H9 (cell line): ENCODE measurements around the gene PLPP2. TPM values are rescaled to one million over a fixed set of nuclear protein-coding genes. Genes with fewer than 3 reads are reported as not detected.
A peak's percentile ranks its signal among the peaks of the same experiment; 100 is the strongest.

ENCODE experiments used
- DNase-seq: peaks from one replicate; pipeline ENCODE4 v3.0.0-alpha.2; 2017
- H2AFZ ChIP-seq: one replicate; pipeline ENCODE4 v1.6.1; 2013; ENCODE audit warnings: mild to moderate bottlenecking, low read length, control low read depth, moderate library complexity
- H2AK5ac ChIP-seq: 2 replicates; pipeline ENCODE4 v1.6.1; 2013; ENCODE audit warnings: low read length, control low read depth, mixed read lengths; ENCODE audit not compliant: insufficient read length
- H2BK120ac ChIP-seq: one replicate; pipeline ENCODE4 v1.6.1; 2013; ENCODE audit warnings: low read depth, mild to moderate bottlenecking, low read length, control low read depth, inconsistent platforms; ENCODE audit not compliant: poor library complexity, severe bottlenecking
- H2BK12ac ChIP-seq: 2 replicates; pipeline ENCODE4 v1.6.1; 2013; ENCODE audit warnings: low read length, control low read depth, mixed read lengths, low read depth; ENCODE audit not compliant: insufficient read length
- H2BK15ac ChIP-seq: 2 replicates; pipeline ENCODE4 v1.6.1; 2013; ENCODE audit warnings: low read depth, low read length, control low read depth
- H2BK20ac ChIP-seq: one replicate; pipeline ENCODE4 v1.6.1; 2013; ENCODE audit warnings: low read depth, mild to moderate bottlenecking, low read length, control low read depth, inconsistent platforms; ENCODE audit not compliant: poor library complexity, severe bottlenecking
- H2BK5ac ChIP-seq: 2 replicates; pipeline ENCODE4 v1.6.1; 2013; ENCODE audit warnings: low read length, control low read depth, mixed read lengths; ENCODE audit not compliant: insufficient read length
- H3K14ac ChIP-seq: 2 replicates; pipeline ENCODE4 v1.6.1; 2013; ENCODE audit warnings: low read length, control low read depth; ENCODE audit not compliant: insufficient read depth
- H3K18ac ChIP-seq: 2 replicates; pipeline ENCODE4 v1.6.1; 2013; ENCODE audit warnings: low read depth, mild to moderate bottlenecking, mixed read lengths, low read length, control low read depth; ENCODE audit not compliant: insufficient read length
- H3K23ac ChIP-seq: 2 replicates; pipeline ENCODE4 v1.6.1; 2013; ENCODE audit warnings: low read length, control low read depth, mixed read lengths, low read depth; ENCODE audit not compliant: insufficient read length
- H3K23me2 ChIP-seq: 2 replicates; pipeline ENCODE4 v1.6.1; 2013; ENCODE audit warnings: low read depth, mild to moderate bottlenecking, mixed read lengths, low read length, control low read depth; ENCODE audit not compliant: insufficient read length, poor library complexity, severe bottlenecking
- H3K27ac ChIP-seq: 2 replicates; pipeline ENCODE4 v1.5.1; 2013; ENCODE audit warnings: low read length, control low read depth, mixed read lengths, low read depth; ENCODE audit not compliant: insufficient read length
- H3K27me3 ChIP-seq: 2 replicates; pipeline ENCODE4 v1.6.1; 2013; ENCODE audit warnings: low read length, control low read depth, inconsistent platforms; ENCODE audit not compliant: insufficient read depth
- H3K4ac ChIP-seq: 2 replicates; pipeline ENCODE4 v1.6.1; 2013; ENCODE audit warnings: low read depth, mild to moderate bottlenecking, control low read depth, inconsistent platforms, low read length, moderate library complexity
- H3K4me1 ChIP-seq: 2 replicates; pipeline ENCODE4 v1.6.1; 2013; ENCODE audit warnings: low read length, control low read depth, inconsistent platforms; ENCODE audit not compliant: insufficient read depth
- H3K4me2 ChIP-seq: 2 replicates; pipeline ENCODE4 v1.6.1; 2013; ENCODE audit warnings: low read length, control low read depth, mixed read lengths; ENCODE audit not compliant: insufficient read length, insufficient read depth
- H3K56ac ChIP-seq: 2 replicates; pipeline ENCODE4 v1.6.1; 2013; ENCODE audit warnings: low read depth, mild to moderate bottlenecking, mixed read lengths, low read length, control low read depth; ENCODE audit not compliant: insufficient read length
- H3K79me1 ChIP-seq: 2 replicates; pipeline ENCODE4 v1.6.1; 2013; ENCODE audit warnings: low read depth, mild to moderate bottlenecking, moderate library complexity, low read length, control low read depth, inconsistent platforms; ENCODE audit not compliant: insufficient read depth, poor library complexity, severe bottlenecking
- H3K79me2 ChIP-seq: 2 replicates; pipeline ENCODE4 v1.6.1; 2013; ENCODE audit warnings: low read length, control low read depth, inconsistent platforms; ENCODE audit not compliant: insufficient read depth
- H3K9ac ChIP-seq: 2 replicates; pipeline ENCODE4 v1.6.1; 2013; ENCODE audit warnings: low read length, control low read depth, mixed read lengths; ENCODE audit not compliant: insufficient read length; ENCODE audit errors: extremely low read depth
- H3K9me3 ChIP-seq: one replicate; pipeline ENCODE4 v1.6.1; 2013; ENCODE audit warnings: low read depth, low read length, inconsistent platforms; ENCODE audit not compliant: control insufficient read depth
- H3T11ph ChIP-seq: one replicate; pipeline ENCODE4 v1.6.1; 2013; ENCODE audit warnings: mild to moderate bottlenecking, low read length, control low read depth, inconsistent platforms
- H4K20me1 ChIP-seq: one replicate; pipeline ENCODE4 v1.6.1; 2013; ENCODE audit not compliant: control insufficient read depth, insufficient read length, insufficient read depth
- H4K5ac ChIP-seq: 2 replicates; pipeline ENCODE4 v1.6.1; 2013; ENCODE audit warnings: low read depth, mild to moderate bottlenecking, mixed read lengths, low read length, control low read depth; ENCODE audit not compliant: insufficient read length
- H4K8ac ChIP-seq: replicated peaks from 2 replicates; pipeline ENCODE4 v1.6.1; 2013; ENCODE audit warnings: low read length, control low read depth, mixed read lengths, low read depth; ENCODE audit not compliant: insufficient read length
- H4K91ac ChIP-seq: 2 replicates; pipeline ENCODE4 v1.6.1; 2013; ENCODE audit warnings: low read depth, mild to moderate bottlenecking, moderate library complexity, mixed read lengths, low read length, control low read depth; ENCODE audit not compliant: insufficient read length
- H3K27ac Mint-ChIP-seq, 3 experiments: 2 replicates in 2 of 3; 3 replicates in 1 of 3; pipeline ENCODE4 v1.8.0; 2020 to 2021; ENCODE audit warnings: mixed read lengths in 3 of 3, mild to moderate bottlenecking in 1 of 3, moderate library complexity in 1 of 3
- H3K27me3 Mint-ChIP-seq: 2 replicates; pipeline ENCODE4 v1.8.0; 2021; ENCODE audit warnings: low read depth, mild to moderate bottlenecking, moderate library complexity, mixed read lengths
- H3K36me3 Mint-ChIP-seq, 3 experiments: 2 replicates in 2 of 3; 3 replicates in 1 of 3; pipeline ENCODE4 v1.8.0; 2020 to 2021; ENCODE audit warnings: low read depth in 3 of 3, mixed read lengths in 3 of 3; ENCODE audit not compliant: insufficient read depth in 1 of 3
- H3K4me1 Mint-ChIP-seq, 2 experiments: 2 replicates each; pipeline ENCODE4 v1.8.0; 2020; ENCODE audit warnings: mixed read lengths in 2 of 2
- H3K4me3 Mint-ChIP-seq, 2 experiments: 2 replicates in 1 of 2; 3 replicates in 1 of 2; pipeline ENCODE4 v1.8.0; 2020 to 2021; ENCODE audit warnings: mild to moderate bottlenecking in 2 of 2, mixed read lengths in 2 of 2, moderate library complexity in 1 of 2
- H3K9me3 Mint-ChIP-seq, 2 experiments: 2 replicates in 1 of 2; 3 replicates in 1 of 2; pipeline ENCODE4 v1.8.0; 2020; ENCODE audit warnings: mild to moderate bottlenecking in 2 of 2, mixed read lengths in 2 of 2, moderate library complexity in 1 of 2
- CTCF ChIP-seq: fragments of 200-600 bp; sonication (generic); conservative IDR thresholded peaks from 3 replicates; pipeline ENCODE4 v1.8.0; 2021; ENCODE audit warnings: antibody characterized with exemption, mild to moderate bottlenecking
- WGBS: extraction: QIAGEN DNeasy Blood & Tissue Kit; methylation state at CpG from one replicate; pipeline ENCODE4 v1.1.7; 2013; ENCODE audit warnings: missing lambda C conversion rate, low lambda C conversion rate, mixed read lengths; ENCODE audit not compliant: insufficient read length; ENCODE audit errors: extremely low coverage; 5-methylcytosine and 5-hydroxymethylcytosine counted together
- total RNA-seq: library from RNA; stranded (reverse); gene quantifications from 2 replicates; pipeline ENCODE4 v1.2.1, GENCODE V29; 2021

The PLPP2 gene
- total RNA-seq, 1 experiment from 2014 or later, result 143 TPM

GRCh38 chr19:294946-295686 lies 3.9 kb upstream of the PLPP2 start:
- Histone ChIP-seq H3K4me2 (peak overlapping the region; percentile 47), H4K91ac (no peak overlapping the region), H4K20me1 (no peaks in the 10 kb centered on the region), H2AK5ac (no peak overlapping the region), H3K4me1 (peaks cover 2% of the 10 kb centered on the region), H3K56ac (no peak overlapping the region), H3K79me1 (no peaks in the 10 kb centered on the region), H3K23me2 (peaks cover 9% of the 10 kb centered on the region), H3K18ac (no peak overlapping the region), H3K27me3 (no peaks in the 10 kb centered on the region; the same call in 1 of the 2 replicates), H3K14ac (no peak overlapping the region), H2BK15ac (no peak overlapping the region), H2BK20ac (no peak overlapping the region), H3K23ac (no peak overlapping the region), H2BK12ac (no peak overlapping the region), H2BK5ac (no peak overlapping the region), H3K79me2 (no peaks in the 10 kb centered on the region), H2BK120ac (no peak overlapping the region), H2AFZ (no peak overlapping the region), H3K27ac (no peak overlapping the region), H4K5ac (no peak overlapping the region), H3K4ac (no peak overlapping the region), H3K9me3 (no peaks in the 10 kb centered on the region), H4K8ac (no peak overlapping the region), H3K9ac (no peak overlapping the region), H3T11ph (no peak overlapping the region)
- Mint-ChIP-seq H3K36me3 (peaks cover 0 to 2% (median 0%) of the 10 kb centered on the region in 3 experiments; a peak in 2 of 7 replicates), H3K27ac (peak overlapping the region in 1 of 3 experiments; percentile 36; a peak in 1 of 7 replicates), H3K4me3 (peak overlapping the region; percentile 49 to 71), H3K4me1 (peaks cover 26 to 28% of the 10 kb centered on the region in 2 experiments), H3K27me3 (peaks cover 29% of the 10 kb centered on the region), H3K9me3 (peaks cover 6% of the 10 kb centered on the region in 2 experiments; a peak in 4 of 5 replicates)
- peak; percentile 94 for TF ChIP-seq CTCF
- WGBS, result no CpG with 5 or more reads among the region's 38 CpGs
- DNase-seq, result peak; percentile 80
